ENCODE data around the gene MX1. TPM values are rescaled to one million over a fixed set of nuclear protein-coding genes. Genes with fewer than 3 reads are reported as not detected.

The MX1 gene
- total RNA-seq, 1 donor from 2014 or later: 4.5 TPM

- H3K27me3 Mint-ChIP-seq (ENCODE audit: unreplicated experiment): peaks cover 4% of the 10 kb centered on the region
Observed at GRCh38 chr21:41491412-41491811, 65.4 kb downstream of the MX1 start.

GRCh38 chr21:41494242-41494641 lies 68.2 kb downstream of the MX1 start:
- H3K27ac Mint-ChIP-seq (ENCODE audit: unreplicated experiment): no peak overlapping the region
- H3K27me3 Mint-ChIP-seq (ENCODE audit: unreplicated experiment): no peaks in the 10 kb centered on the region
- no peak overlapping the region for H3K4me3 Mint-ChIP-seq (ENCODE audit: unreplicated experiment)
- DNase-seq (ENCODE audit: low spot score): no peak
- H3K4me1 Mint-ChIP-seq (ENCODE audit: unreplicated experiment): peaks cover under 1% of the 10 kb centered on the region
- no peaks in the 10 kb centered on the region for H3K9me3 Mint-ChIP-seq (ENCODE audit: unreplicated experiment)
- peaks cover 17% of the 10 kb centered on the region for H3K36me3 Mint-ChIP-seq (ENCODE audit: low read depth, unreplicated experiment)
- TF ChIP-seq, protein P1, sequence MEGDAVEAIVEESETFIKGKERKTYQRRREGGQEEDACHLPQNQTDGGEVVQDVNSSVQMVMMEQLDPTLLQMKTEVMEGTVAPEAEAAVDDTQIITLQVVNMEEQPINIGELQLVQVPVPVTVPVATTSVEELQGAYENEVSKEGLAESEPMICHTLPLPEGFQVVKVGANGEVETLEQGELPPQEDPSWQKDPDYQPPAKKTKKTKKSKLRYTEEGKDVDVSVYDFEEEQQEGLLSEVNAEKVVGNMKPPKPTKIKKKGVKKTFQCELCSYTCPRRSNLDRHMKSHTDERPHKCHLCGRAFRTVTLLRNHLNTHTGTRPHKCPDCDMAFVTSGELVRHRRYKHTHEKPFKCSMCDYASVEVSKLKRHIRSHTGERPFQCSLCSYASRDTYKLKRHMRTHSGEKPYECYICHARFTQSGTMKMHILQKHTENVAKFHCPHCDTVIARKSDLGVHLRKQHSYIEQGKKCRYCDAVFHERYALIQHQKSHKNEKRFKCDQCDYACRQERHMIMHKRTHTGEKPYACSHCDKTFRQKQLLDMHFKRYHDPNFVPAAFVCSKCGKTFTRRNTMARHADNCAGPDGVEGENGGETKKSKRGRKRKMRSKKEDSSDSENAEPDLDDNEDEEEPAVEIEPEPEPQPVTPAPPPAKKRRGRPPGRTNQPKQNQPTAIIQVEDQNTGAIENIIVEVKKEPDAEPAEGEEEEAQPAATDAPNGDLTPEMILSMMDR (IDR thresholded peaks at IDR 0.05; ENCODE audit: unreplicated experiment): no peak

More at GRCh38 chr21:41491412-41491811, 65.4 kb downstream of the MX1 start:
- Mint-ChIP-seq H3K9me3 (ENCODE audit: unreplicated experiment) (no peaks in the 10 kb centered on the region), H3K4me3 (ENCODE audit: unreplicated experiment) (no peak overlapping the region), H3K36me3 (ENCODE audit: low read depth, unreplicated experiment) (peaks cover 17% of the 10 kb centered on the region), H3K27ac (ENCODE audit: unreplicated experiment) (no peak overlapping the region), H3K4me1 (ENCODE audit: unreplicated experiment) (peaks cover 11% of the 10 kb centered on the region)
- TF ChIP-seq, protein P1 (IDR thresholded peaks at IDR 0.05; ENCODE audit: unreplicated experiment): no peak
- no peak for DNase-seq (ENCODE audit: low spot score)

- DNase-seq (ENCODE audit: low spot score): no peak
- H3K4me3 Mint-ChIP-seq (ENCODE audit: unreplicated experiment): no peak overlapping the region
- no peaks in the 10 kb centered on the region for H3K27me3 Mint-ChIP-seq (ENCODE audit: unreplicated experiment)
- TF ChIP-seq, protein P1 (IDR thresholded peaks at IDR 0.05; ENCODE audit: unreplicated experiment): no peak
- H3K9me3 Mint-ChIP-seq (ENCODE audit: unreplicated experiment): no peaks in the 10 kb centered on the region
- H3K27ac Mint-ChIP-seq (ENCODE audit: unreplicated experiment): no peak overlapping the region
- H3K4me1 Mint-ChIP-seq (ENCODE audit: unreplicated experiment): peaks cover 15% of the 10 kb centered on the region
- H3K36me3 Mint-ChIP-seq (ENCODE audit: low read depth, unreplicated experiment): peaks cover 16% of the 10 kb centered on the region
Observed at GRCh38 chr21:41497008-41497407, 71.0 kb downstream of the MX1 start.

DNA sequence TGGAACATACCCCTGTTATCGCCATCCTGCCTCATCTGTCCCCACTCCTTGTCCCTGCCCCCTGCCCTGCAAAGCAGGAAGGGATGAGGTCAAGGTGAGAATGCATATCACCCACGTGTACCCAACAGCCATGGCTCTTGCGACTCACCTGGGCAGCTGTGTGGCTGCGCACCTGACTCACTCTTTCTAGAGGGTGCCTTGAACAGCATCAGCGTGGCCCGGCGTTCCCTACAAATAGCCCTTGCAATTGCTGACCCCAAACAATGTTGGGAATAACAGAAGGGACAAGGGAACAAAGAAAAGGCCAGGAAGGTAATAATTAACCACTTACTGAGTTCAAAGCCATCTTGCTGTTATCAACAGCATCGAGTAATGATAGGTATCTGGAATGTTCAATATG lies 71.7 kb downstream of the MX1 start:
- Mint-ChIP-seq H3K4me1 (ENCODE audit: unreplicated experiment) (peaks cover 21% of the 10 kb centered on the region), H3K4me3 (ENCODE audit: unreplicated experiment) (no peak overlapping the region), H3K27ac (ENCODE audit: unreplicated experiment) (no peak overlapping the region), H3K9me3 (ENCODE audit: unreplicated experiment) (no peaks in the 10 kb centered on the region), H3K27me3 (ENCODE audit: unreplicated experiment) (no peaks in the 10 kb centered on the region), H3K36me3 (ENCODE audit: low read depth, unreplicated experiment) (peaks cover 13% of the 10 kb centered on the region)
- TF ChIP-seq, protein P1 (IDR thresholded peaks at IDR 0.05; ENCODE audit: unreplicated experiment): no peak
- no peak for DNase-seq (ENCODE audit: low spot score)

DNA sequence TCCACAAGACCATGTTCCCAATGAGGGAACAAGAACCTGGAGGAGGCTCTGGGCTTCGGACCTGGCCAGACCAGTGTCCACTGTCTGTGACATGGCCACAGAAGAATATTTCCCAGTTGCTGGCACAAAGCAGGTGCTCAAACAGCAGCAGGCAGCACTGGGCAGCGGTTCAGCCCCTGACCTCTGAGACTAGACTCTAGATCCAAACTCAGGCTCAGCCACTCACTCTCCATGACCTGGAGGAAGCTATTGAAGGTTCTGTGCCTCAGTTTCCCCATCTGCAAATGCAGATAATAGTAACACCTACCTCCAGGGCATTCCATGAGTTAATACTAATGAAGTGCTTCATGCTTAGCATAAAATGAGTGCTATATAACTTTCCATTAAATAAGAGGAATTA lies 73.9 kb downstream of the MX1 start:
- Mint-ChIP-seq H3K4me1 (ENCODE audit: unreplicated experiment) (peaks cover 32% of the 10 kb centered on the region), H3K9me3 (ENCODE audit: unreplicated experiment) (no peaks in the 10 kb centered on the region), H3K4me3 (ENCODE audit: unreplicated experiment) (no peak overlapping the region), H3K36me3 (ENCODE audit: low read depth, unreplicated experiment) (no peaks in the 10 kb centered on the region), H3K27ac (ENCODE audit: unreplicated experiment) (no peak overlapping the region), H3K27me3 (ENCODE audit: unreplicated experiment) (no peaks in the 10 kb centered on the region)
- DNase-seq (ENCODE audit: low spot score): no peak
- TF ChIP-seq, protein P1 (IDR thresholded peaks at IDR 0.05; ENCODE audit: unreplicated experiment): no peak
